ENCODE results near the gene ANO8.
"Not testable (repeated sequence)": the region's sequence is repeated elsewhere in the genome, so short reads cannot be mapped to it uniquely, and the experiment has no call there.

ANO8 gene

DNA sequence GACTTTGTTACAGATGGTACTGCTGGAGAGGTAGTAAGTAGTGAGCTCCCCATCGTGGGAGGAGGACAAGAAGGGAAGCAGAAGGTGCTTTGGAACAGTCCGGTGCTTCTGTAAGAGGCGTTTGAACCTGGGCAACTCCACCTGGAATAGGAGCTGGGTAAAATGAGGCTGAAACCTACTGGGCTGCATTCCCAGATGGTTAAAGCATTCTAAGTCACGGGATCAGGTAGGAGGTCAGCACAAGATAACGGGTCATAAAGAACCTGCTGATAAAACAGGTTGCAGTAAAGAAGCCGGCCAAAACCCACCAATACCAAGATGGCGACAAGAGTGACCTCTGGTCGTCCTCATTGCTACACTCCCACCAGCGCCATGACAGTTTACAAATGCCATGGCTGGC is 47.9 kb downstream of the ANO8 start:
- DNase-seq (ENCODE audit: low read depth): no peak

DNA sequence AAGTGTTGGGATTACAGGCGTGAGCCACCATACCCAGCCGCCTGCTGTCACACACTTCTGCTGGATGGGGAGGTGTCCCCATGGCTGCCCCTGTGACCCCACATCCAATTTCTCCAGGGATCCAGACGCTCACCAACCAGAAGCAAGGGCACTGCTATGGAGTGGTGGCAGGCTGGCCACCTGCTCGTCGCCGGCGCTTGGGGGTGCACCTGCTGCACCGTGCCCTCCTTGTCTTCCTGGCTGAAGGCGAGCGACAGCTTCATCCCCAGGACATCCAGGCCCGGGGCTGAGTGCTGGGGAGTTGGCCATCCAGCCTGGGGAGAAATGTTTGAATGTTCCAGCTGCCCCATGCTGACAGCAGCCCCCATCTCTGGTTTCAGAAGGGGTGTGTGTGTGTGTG is 48.4 kb downstream of the ANO8 start:
- DNase-seq (ENCODE audit: low read depth): no peak

DNA sequence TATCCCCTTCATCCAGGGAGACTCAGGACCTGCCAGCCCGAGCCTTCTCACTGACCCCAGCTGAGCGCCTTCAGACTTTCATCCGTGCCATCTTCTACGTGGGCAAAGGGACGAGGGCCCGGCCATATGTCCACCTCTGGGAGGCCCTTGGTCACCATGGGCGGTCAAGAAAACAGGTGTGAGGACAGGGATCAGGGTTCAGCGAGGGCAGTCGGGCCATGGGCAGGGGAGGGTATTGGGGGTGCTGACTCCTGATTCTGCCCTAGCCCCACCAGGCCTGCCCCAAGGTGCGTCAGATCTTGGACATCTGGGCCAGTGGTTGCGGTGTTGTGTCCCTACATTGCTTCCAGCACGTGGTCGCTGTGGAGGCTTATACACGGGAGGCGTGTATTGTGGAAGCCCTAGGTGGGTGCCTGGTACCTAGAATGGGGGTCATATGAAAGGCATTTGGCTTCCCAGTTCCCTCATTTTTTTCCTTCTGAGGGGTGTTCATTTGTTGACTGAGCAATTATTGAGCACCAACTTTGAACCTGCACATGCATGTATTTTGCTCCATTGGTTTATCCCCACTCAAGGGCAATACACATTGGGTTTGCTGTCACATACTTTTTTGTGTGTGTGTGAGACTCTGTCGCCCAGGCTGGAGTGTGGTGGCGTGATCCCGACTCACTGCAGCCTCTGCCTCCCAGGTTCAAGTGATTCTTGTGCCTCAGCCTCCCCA is 49.1 kb downstream of the ANO8 start:
- DNase-seq (ENCODE audit: low read depth): no peak

DNA sequence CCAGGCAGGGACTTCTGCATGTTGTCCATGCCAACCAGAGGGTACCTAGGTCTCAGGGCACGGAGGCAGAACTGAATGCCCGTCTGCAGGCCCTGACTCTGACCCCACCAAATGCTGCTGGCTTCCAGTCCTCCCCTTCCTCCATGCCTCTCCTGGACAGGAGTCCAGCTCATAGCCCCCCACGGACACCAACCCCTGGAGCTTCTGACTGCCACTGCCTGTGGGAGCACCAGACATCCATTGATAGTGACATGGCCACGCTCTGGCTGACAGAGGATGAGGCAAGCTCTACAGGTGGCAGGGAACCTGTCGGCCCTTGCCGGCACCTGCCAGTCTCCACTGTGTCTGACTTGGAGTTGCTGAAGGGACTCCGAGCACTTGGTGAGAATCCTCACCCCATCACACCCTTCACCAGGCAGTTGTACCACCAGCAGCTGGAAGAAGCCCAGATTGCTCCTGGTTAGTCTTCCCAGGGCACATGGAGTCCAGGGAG is 51.1 kb downstream of the ANO8 start:
- DNase-seq (ENCODE audit: low read depth): no peak

DNA sequence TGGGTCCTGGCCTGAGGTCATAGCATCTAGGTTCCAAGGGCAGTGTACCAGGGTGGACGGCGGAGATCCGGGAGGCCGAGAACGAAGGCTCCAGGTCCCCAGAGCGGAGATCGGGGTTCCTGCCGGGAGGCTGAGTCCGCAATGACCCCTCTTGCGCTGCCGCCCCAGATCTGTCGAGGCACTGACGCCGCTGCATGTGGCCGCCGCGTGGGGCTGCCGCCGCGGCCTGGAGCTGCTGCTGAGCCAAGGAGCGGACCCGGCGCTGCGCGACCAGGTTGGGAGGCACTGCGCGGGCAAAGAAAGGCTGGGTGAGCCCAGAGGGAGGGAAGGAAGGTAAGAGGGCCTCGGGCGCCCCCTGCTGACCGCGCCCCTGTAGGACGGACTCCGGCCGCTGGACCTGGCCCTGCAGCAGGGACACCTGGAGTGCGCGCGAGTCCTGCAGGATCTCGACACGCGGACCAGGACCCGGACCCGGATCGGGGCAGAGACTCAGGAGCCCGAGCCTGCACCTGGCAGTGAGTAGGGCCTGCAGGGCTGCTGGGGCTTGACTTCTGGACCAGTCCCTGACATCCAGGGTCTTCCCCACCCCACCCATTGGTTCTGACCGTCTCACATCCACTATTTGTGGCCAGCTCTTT is 52.0 kb downstream of the ANO8 start:
- DNase-seq (ENCODE audit: low read depth): no peak

DNA sequence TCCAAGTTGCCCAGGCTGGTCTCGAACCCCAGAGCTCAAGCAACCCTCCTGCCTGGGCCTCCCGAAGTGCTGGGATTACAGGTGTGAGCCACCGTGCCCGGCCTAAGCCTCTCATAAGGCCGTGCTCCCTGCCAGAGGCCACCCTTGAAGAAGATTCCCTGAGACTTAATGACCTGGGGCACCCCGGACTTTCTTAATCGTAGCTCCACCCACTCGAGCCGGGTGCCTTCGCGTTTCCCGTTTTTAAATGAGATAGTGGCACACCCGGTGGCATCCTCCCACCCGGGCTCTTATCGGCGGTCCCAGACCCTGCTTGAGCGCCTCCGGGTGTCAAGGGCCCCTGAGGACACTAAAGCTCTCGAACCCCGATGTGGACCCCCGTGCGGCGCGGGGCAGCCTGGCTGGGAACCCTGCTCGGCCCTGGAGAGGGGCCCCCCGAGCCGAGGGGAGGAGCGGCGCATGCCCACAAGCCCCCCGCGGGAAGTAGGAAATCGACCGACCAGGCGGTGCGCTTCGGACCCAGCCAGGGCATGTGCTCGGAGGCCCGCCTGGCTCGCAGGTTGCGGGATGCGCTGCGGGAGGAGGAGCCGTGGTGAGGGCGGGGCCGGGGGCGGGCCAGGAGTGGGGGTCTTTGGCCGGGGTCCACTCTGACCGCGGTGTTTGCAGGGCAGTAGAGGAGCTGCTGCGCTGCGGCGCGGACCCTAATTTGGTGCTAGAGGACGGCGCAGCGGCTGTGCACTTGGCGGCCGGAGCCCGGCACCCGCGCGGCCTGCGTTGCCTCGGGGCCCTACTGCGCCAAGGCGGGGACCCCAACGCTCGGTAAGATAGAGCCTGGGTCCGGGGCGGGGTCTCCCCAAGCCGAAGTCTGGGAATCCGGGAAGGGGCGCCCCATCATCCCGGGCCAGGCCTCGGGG is 53.0 kb downstream of the ANO8 start, which contains the start of gene ANKLE1:
TSS of gene ANKLE1 (plus strand) at position 511 of the 914 bp plus-strand sequence. CDS start at position 531, 20 bp downstream.
- no peak for DNase-seq (ENCODE audit: low read depth)

DNA sequence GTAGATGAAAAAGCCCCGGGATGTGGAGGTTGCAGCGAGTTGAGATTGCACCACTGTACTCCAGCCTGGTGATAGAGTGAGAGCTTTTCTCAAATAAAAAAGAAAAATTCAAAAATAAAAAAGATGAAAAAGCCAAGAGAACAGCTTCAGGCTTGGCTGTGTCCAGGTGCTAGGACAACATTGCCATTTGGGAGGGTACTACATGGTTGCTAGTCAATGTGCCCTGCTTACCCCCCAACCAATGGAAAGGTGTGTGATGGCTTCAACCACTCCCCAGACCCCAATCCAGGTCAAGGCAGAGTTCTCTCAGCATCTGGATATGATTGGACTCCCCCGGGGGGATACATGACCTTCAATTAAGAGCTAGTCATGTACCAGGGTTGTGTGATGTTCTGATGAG is 55.2 kb downstream of the ANO8 start:
- no peak for DNase-seq (ENCODE audit: low read depth)

DNA sequence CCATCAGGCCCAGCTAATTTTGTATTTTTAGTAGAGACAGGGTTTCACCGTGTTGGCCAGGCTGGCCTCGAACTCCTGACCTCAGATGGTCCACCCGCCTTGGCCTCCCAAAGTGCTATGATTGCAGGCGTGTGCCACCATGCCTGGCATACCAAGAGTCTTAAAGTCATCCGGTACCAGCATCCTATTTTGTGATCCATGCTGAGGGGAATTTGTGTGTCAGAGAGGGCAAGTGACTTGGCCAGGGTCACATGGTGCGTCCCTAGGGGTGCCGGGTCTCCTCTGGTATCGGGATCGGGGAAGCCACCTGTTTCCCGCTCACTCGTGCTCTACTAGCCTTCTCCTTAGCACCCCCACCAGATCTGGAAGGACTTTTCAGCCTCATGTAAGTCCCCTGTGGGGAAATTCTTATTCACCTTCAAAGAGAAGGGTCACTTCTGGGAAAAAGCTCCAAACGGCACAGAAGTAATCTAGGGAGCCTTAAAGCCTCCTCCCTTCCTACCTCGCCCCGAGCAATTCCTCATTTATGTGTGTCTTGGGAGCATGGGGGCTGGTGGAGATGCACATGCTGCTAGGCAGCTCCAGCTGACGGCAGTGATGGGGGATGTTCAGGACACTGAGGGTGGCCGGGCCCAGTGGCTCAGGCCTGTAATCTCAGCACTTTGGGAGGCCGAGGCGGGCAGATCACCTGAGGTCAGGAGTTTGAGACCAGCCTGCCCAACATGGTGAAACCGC is 59.0 kb downstream of the ANO8 start:
- DNase-seq (ENCODE audit: low read depth): no peak

DNA sequence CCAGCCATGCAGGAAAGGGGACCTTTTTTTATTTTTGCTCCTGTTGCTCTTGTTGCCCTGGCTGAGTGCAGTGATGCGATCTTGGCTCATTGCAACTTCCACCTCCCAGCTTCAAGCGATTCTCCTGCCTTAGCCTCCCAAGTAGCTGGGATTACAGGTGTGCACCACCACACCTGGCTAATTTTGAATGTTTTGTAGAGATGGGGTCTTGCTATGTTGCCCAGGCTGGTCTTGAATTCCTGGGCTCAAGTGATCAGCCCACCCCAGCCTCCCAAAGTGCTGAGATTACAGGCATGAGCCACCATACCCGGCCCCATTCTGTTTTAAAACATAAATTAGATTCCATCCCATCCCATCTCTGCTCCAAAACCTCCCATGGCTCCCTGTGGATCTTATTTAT is 59.8 kb downstream of the ANO8 start:
- DNase-seq (ENCODE audit: low read depth): not testable (repeated sequence)
